B cell (primary cell): ENCODE measurements around the gene FAM177B. TPM values are rescaled to one million over a fixed set of nuclear protein-coding genes. Genes with fewer than 3 reads are reported as not detected.

Experiments used
- ATAC-seq: fragments of 200-7000 bp; cut with Tn5 transposase; one replicate; pipeline ENCODE4 v1.10.0; 2021; ENCODE audit warnings: low read depth, mild to moderate bottlenecking, moderate number of reproducible peaks, moderate library complexity
- CTCF ChIA-PET: fragments of 350-600 bp; sonication (Branson Sonifier 250); formaldehyde crosslinking; loops from one replicate; lab custom pipeline; 2021; ENCODE audit warnings: antibody characterized with exemption, inconsistent platforms; lab: Charles Lee
- POLR2A ChIA-PET: fragments of 350-600 bp; sonication (Branson Sonifier 250); formaldehyde crosslinking; loops from one replicate; lab custom pipeline; 2021; ENCODE audit warnings: antibody characterized with exemption; lab: Charles Lee
- DNase-seq: peaks from one replicate; pipeline ENCODE4 v3.0.0; 2013
- H2AFZ ChIP-seq: 2 replicates; pipeline ENCODE4 v1.6.1; 2012; ENCODE audit warnings: mild to moderate bottlenecking, low read depth, low read length; ENCODE audit not compliant: insufficient read depth, poor library complexity, severe bottlenecking
- H3K27ac ChIP-seq, 2 donors: 1 replicate in 1 of 2; 2 replicates in 1 of 2; pipeline ENCODE4 v1.5.1; 2012 to 2013; ENCODE audit warnings: low read length in 2 of 2, mild to moderate bottlenecking in 2 of 2, moderate library complexity in 1 of 2
- H3K27me3 ChIP-seq, 4 experiments: fragments of 200-600 bp in 1 of 4; sonication (generic) in 1 of 4; replicated peaks in 1 of 4; 1 replicate in 2 of 4; 2 replicates in 2 of 4; pipeline versions ENCODE4 v1.6.1 to v1.7.0; 2013 to 2016; ENCODE audit warnings: low read length in 3 of 4, mild to moderate bottlenecking in 2 of 4, mixed read lengths in 1 of 4, moderate library complexity in 1 of 4; ENCODE audit not compliant: insufficient read depth in 4 of 4, control insufficient read depth in 3 of 4; ENCODE audit errors: control extremely low read depth in 1 of 4
- H3K36me3 ChIP-seq, 2 experiments: replicated peaks in 1 of 2; 1 replicate in 1 of 2; 2 replicates in 1 of 2; pipeline versions ENCODE4 v1.6.1 to v1.7.1; 2013; ENCODE audit warnings: low read length in 1 of 2; ENCODE audit not compliant: insufficient read depth in 2 of 2, control insufficient read depth in 1 of 2; ENCODE audit errors: control extremely low read depth in 1 of 2, extremely low read depth in 1 of 2
- H3K4me1 ChIP-seq, 2 donors: fragments of 200-600 bp in 1 of 2; sonication (generic) in 1 of 2; 1 replicate in 1 of 2; 2 replicates in 1 of 2; pipeline versions ENCODE4 v1.5.1 to v1.6.1; 2013 to 2017; ENCODE audit warnings: low read length in 2 of 2; ENCODE audit not compliant: control insufficient read depth in 2 of 2, insufficient read depth in 2 of 2
- H3K4me2 ChIP-seq: replicated peaks from 2 replicates; pipeline ENCODE3; 2012; ENCODE audit warnings: mild to moderate bottlenecking, low read depth, low read length; ENCODE audit not compliant: poor library complexity, severe bottlenecking
- H3K4me3 ChIP-seq, 5 experiments: fragments of 200-600 bp in 1 of 5; sonication (generic) in 1 of 5; 1 replicate in 3 of 5; 2 replicates in 2 of 5; pipeline versions ENCODE4 v1.5.1 to v1.7.0; 2011 to 2016; ENCODE audit warnings: low read length in 4 of 5, mild to moderate bottlenecking in 4 of 5, low read depth in 2 of 5, control low read depth in 1 of 5, moderate library complexity in 1 of 5; ENCODE audit not compliant: insufficient read depth in 1 of 5; ENCODE audit errors: control extremely low read depth in 1 of 5, extremely low read depth in 1 of 5
- H3K79me2 ChIP-seq: fragments of 200-600 bp; sonication (generic); one replicate; pipeline ENCODE4 v1.6.0; 2016; ENCODE audit warnings: low read length; ENCODE audit not compliant: control insufficient read depth, insufficient read depth
- H3K9ac ChIP-seq: fragments of 200-600 bp; sonication (generic); 2 replicates; pipeline ENCODE4 v1.6.1; 2017; ENCODE audit warnings: mild to moderate bottlenecking, low read length, moderate library complexity
- H3K9me3 ChIP-seq, 3 donors: one replicate each; pipeline versions ENCODE4 v1.6.1 to v1.7.1; 2013; ENCODE audit warnings: low read length in 2 of 3; ENCODE audit not compliant: control insufficient read depth in 2 of 3, insufficient read depth in 1 of 3; ENCODE audit errors: control extremely low read depth in 1 of 3
- H4K20me1 ChIP-seq: 2 replicates; pipeline ENCODE4 v1.6.0; 2012; ENCODE audit warnings: mild to moderate bottlenecking, low read length; ENCODE audit not compliant: insufficient read depth, control insufficient read depth, poor library complexity, severe bottlenecking
- H3K27ac Mint-ChIP-seq: one replicate; pipeline ENCODE4 v1.8.0; 2021; ENCODE audit warnings: mixed read lengths
- H3K27me3 Mint-ChIP-seq: one replicate; pipeline ENCODE4 v1.8.0; 2021; ENCODE audit warnings: mixed read lengths
- H3K4me1 Mint-ChIP-seq: one replicate; pipeline ENCODE4 v1.8.0; 2021; ENCODE audit warnings: mixed read lengths
- H3K4me3 Mint-ChIP-seq: one replicate; pipeline ENCODE4 v1.8.0; 2021; ENCODE audit warnings: mixed read lengths
- H3K9me3 Mint-ChIP-seq: one replicate; pipeline ENCODE4 v1.8.0; 2022; ENCODE audit warnings: mixed read lengths; ENCODE audit not compliant: insufficient read depth
- EZH2 ChIP-seq: IDR thresholded peaks from 2 replicates; pipeline ENCODE4 v1.6.1; 2012; ENCODE audit warnings: borderline replicate concordance, low read depth, mild to moderate bottlenecking, moderate library complexity, low read length; ENCODE audit not compliant: insufficient read depth, poor library complexity, severe bottlenecking
- WGBS: methylation state at CpG from one replicate; pipeline ENCODE4 v1.1.5; 2013; ENCODE audit warnings: missing lambda C conversion rate; ENCODE audit not compliant: insufficient coverage; 5-methylcytosine and 5-hydroxymethylcytosine counted together
- intact Hi-C: fragments of 100-400 bp; cut with micrococcal nuclease; formaldehyde crosslinking; loops from one replicate; pipeline ENCODE4 v1.10.0; 2022
- polyA plus RNA-seq: library from polyadenylated mRNA; depleted of rRNA; stranded (reverse); fragments of >200 nt; gene quantifications from 2 replicates; pipeline ENCODE4 v1.2.3, GENCODE V29; 2012
- total RNA-seq, 2 donors: library from RNA; stranded (reverse); fragments of 120-200 nt in 1 of 2; gene quantifications; 1 replicate in 1 of 2; 2 replicates in 1 of 2; pipeline versions ENCODE4 v1.2.3 to v1.2.4, GENCODE V29; 2013 to 2022
- TF ChIP-seq, protein P1 (sequence below): fragments of 200-600 bp; IDR thresholded peaks from one replicate; pipeline ENCODE4 v1.8.0; 2022; ENCODE audit warnings: antibody characterized with exemption, mild to moderate bottlenecking

Gene FAM177B
- total and polyA plus RNA-seq, 2 donors (not counting 1 experiment from before 2014, with no cell fraction given), result 12.8 to 19.9 TPM

DNA sequence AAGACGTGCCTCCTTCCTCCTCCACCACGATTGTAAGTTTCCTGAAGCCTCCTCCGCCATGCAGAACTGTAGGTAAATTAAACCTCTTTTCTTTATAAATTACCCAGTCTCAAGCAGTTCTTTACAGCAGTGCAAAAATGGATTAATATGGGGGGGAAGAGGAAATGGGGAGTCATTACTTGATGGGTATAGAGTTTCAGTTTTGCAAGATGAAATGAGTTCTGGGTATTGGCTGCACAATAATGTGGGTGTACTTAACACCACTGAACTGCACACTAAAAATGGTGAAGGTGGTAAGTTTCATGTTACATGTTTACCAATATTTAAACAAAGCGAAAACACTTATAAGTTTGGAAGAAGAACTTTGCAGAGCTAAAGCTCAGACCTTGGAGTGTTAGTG, 53.5 kb downstream of the FAM177B start:
- H3K4me1 ChIP-seq, result peaks cover 20 to 25% of the 10 kb centered on the region in 2 donors
- no peaks in the 10 kb centered on the region for H3K27me3 Mint-ChIP-seq
- no peak overlapping the region for H3K4me2 ChIP-seq
- H3K27ac Mint-ChIP-seq, result peak overlapping the region; percentile 37
- H3K9me3 ChIP-seq, result peaks cover 0 to 19% (median 15%) of the 10 kb centered on the region in 3 donors
- H3K27ac ChIP-seq, result no peak overlapping the region
- intact Hi-C loops, result loop anchor here (5.0 kb wide), 1 partner anchor 37 kb away; no protein-coding TSS in a partner anchor
- peaks cover 56% of the 10 kb centered on the region for H3K4me1 Mint-ChIP-seq
- H4K20me1 ChIP-seq, result no peaks in the 10 kb centered on the region
- CTCF ChIA-PET, result interaction anchor here (1.0 to 9.5 kb wide), 8 partner anchors 14 to 333 kb away, joined by 3 to 120 read pairs (median 6); partner anchors contain the start of genes AIDA, BROX and FAM177B
- no peaks in the 10 kb centered on the region for H3K27me3 ChIP-seq
- DNase-seq (no peak), ATAC-seq (no peak)
- no peak overlapping the region for H3K9ac ChIP-seq
- H2AFZ ChIP-seq, result no peak overlapping the region
- peaks cover 10% of the 10 kb centered on the region for H3K9me3 Mint-ChIP-seq
- no peak for TF ChIP-seq EZH2
- no peaks in the 10 kb centered on the region for H3K79me2 ChIP-seq
- H3K36me3 ChIP-seq, result no peaks in the 10 kb centered on the region
- no peak overlapping the region for H3K4me3 ChIP-seq
- POLR2A ChIA-PET, result interaction anchor here (0.6 kb wide), 1 partner anchor 958 kb away, joined by 3 read pairs; no protein-coding TSS in a partner anchor
- no peak overlapping the region for H3K4me3 Mint-ChIP-seq
- WGBS, result no CpG with 5 or more reads among the region's 4 CpGs

DNA sequence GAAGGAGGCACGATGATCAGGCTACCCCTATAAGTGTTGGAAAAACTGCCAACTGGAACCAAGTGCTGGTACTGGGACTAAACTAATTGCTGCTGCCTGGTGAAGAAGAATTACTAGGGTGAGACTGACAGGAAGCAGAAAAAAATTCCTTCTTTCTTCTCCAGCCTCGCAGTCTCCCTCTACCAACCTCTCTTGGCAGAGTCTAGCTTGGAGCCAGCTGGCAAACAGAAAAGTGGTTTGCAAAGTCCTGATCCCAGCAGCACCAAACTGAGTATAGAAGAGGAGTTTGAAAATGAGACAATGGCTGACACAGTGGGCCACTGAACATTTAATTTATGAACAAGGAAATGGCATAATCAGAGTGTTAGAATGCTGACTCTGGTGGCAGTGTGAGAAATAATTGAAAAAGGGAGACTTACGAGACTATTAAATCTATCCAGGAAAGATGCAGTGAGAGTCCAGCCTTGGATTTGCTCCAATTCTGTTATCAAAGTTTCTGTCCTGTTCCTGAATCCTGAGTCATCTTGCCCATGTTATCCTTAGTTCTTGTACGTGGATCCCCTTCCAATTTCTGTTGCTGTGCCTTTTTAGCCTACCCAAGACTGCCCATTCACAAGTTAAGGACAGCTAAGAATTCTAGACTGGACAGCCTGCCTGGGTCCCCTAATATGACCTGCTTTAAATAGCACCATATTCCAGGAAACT, 54.2 kb downstream of the FAM177B start:
- intact Hi-C loops, result loop anchor here (5.0 kb wide), 1 partner anchor 36 kb away; no protein-coding TSS in a partner anchor
- TF ChIP-seq EZH2, result no peak
- TF ChIP-seq, protein P1, sequence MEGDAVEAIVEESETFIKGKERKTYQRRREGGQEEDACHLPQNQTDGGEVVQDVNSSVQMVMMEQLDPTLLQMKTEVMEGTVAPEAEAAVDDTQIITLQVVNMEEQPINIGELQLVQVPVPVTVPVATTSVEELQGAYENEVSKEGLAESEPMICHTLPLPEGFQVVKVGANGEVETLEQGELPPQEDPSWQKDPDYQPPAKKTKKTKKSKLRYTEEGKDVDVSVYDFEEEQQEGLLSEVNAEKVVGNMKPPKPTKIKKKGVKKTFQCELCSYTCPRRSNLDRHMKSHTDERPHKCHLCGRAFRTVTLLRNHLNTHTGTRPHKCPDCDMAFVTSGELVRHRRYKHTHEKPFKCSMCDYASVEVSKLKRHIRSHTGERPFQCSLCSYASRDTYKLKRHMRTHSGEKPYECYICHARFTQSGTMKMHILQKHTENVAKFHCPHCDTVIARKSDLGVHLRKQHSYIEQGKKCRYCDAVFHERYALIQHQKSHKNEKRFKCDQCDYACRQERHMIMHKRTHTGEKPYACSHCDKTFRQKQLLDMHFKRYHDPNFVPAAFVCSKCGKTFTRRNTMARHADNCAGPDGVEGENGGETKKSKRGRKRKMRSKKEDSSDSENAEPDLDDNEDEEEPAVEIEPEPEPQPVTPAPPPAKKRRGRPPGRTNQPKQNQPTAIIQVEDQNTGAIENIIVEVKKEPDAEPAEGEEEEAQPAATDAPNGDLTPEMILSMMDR, result no peak
- no peaks in the 10 kb centered on the region for H3K27me3 Mint-ChIP-seq
- H3K9ac ChIP-seq, result no peak overlapping the region
- H3K36me3 ChIP-seq, result no peaks in the 10 kb centered on the region
- 92% methylated on average over 3 of the region's 4 CpGs for WGBS
- peak overlapping the region; percentile 16 for H3K27ac Mint-ChIP-seq
- ChIA-PET CTCF (interaction anchor here (1.0 to 9.5 kb wide), 10 partner anchors 14 to 336 kb away, joined by 3 to 120 read pairs (median 6); partner anchors contain the start of genes AIDA, BROX and FAM177B), POLR2A (interaction anchor here (0.6 kb wide), 1 partner anchor 958 kb away, joined by 3 read pairs; no protein-coding TSS in a partner anchor)
- H2AFZ ChIP-seq, result no peak overlapping the region
- no peak overlapping the region for H3K4me3 ChIP-seq
- ATAC-seq (no peak), DNase-seq (no peak)
- peaks cover 0 to 23% (median 15%) of the 10 kb centered on the region in 3 donors for H3K9me3 ChIP-seq
- H4K20me1 ChIP-seq, result no peaks in the 10 kb centered on the region
- H3K9me3 Mint-ChIP-seq, result peaks cover 10% of the 10 kb centered on the region
- H3K4me2 ChIP-seq, result no peak overlapping the region
- no peak overlapping the region for H3K27ac ChIP-seq
- no peaks in the 10 kb centered on the region for H3K27me3 ChIP-seq
- H3K4me3 Mint-ChIP-seq, result no peak overlapping the region
- peaks cover 20 to 25% of the 10 kb centered on the region in 2 donors for H3K4me1 ChIP-seq
- H3K79me2 ChIP-seq, result no peaks in the 10 kb centered on the region
- peaks cover 53% of the 10 kb centered on the region for H3K4me1 Mint-ChIP-seq
